Tibial artery (tissue), 4 donors: Measurements from ENCODE around the gene MPHOSPH9.

ENCODE experiments used
- DNase-seq, 2 donors: peaks; one replicate each; pipeline ENCODE4 v3.0.0-alpha.2; 2019
- H3K27ac ChIP-seq, 2 donors: fragments of 200-600 bp; sonication (generic) in 1 of 2; 1 replicate in 1 of 2; 2 replicates in 1 of 2; pipeline ENCODE4 v1.5.1; 2018 to 2019; ENCODE audit warnings: mild to moderate bottlenecking in 1 of 2
- H3K27me3 ChIP-seq, 2 donors: fragments of 200-600 bp; sonication (generic) in 1 of 2; one replicate each; pipeline versions ENCODE4 v1.5.1 to v1.6.0; 2016 to 2019
- H3K36me3 ChIP-seq, 3 donors: fragments of 200-600 bp; sonication (generic) in 2 of 3; one replicate each; pipeline ENCODE4 v1.5.1; 2016 to 2019; ENCODE audit warnings: mild to moderate bottlenecking in 2 of 3
- H3K4me1 ChIP-seq, 4 donors: fragments of 200-600 bp; sonication (generic) in 2 of 4; 1 replicate in 3 of 4; 2 replicates in 1 of 4; pipeline ENCODE4 v1.5.1; 2016 to 2019
- H3K4me3 ChIP-seq, 2 donors: fragments of 200-600 bp; sonication (generic) in 1 of 2; 1 replicate in 1 of 2; 2 replicates in 1 of 2; pipeline ENCODE4 v1.5.1; 2018 to 2019; ENCODE audit warnings: mild to moderate bottlenecking in 2 of 2
- H3K9me3 ChIP-seq, 3 donors: fragments of 200-600 bp; sonication (generic) in 1 of 3; one replicate each; pipeline ENCODE4 v1.5.1; 2016 to 2019
- CTCF ChIP-seq, 2 experiments: fragments of 200-600 bp in 1 of 2; fragments of 450-650 bp in 1 of 2; IDR thresholded peaks; one replicate each; pipeline ENCODE4 v1.5.1; 2017 to 2019; ENCODE audit warnings: antibody characterized with exemption in 2 of 2, mild to moderate bottlenecking in 1 of 2, moderate library complexity in 1 of 2
- intact Hi-C: fragments of 100-400 bp; cut with DNase I; formaldehyde crosslinking; loops from one replicate; pipeline ENCODE4 v1.15.0; 2023; ENCODE audit warnings: low total_unique reads

Gene MPHOSPH9

DNA sequence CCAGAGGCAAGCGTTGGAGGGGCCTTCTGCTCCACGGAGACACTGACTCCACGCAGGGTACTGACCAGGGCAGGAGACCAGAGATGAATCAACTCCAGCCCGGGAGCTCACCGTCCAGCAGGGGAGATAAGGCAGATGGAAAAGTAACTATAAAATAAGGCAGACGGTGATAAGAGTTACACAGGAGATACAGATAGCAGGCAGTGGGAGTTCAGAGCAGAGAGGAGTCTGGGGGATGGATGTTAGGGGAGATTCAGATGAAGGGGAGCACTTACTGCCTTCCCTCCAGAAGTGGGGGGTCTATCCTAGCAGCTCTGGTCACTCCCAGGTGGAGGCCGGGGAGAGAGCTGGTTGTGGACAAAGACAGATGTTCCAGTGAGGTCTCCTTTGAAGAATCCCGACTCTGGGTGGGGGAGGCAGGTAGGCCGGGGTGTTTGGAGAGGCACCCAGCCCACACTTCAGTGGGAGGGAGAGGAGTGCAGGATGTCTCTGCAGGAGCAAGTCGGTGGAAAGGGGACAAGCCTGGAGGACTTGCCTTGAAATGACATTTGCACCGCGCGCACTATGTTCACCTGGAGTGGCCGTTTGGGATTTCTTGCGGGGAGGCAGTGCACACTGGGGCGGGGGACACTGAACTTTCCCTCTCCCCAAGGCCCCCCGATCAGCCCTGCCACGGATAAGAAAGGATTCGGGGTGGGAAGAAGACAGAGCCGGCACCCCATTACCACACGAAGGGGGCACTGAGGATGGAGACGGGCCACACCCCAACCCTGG is 83.3 kb downstream of the MPHOSPH9 start:
- H3K4me1 ChIP-seq = peaks cover 0 to 19% (median 19%) of the 10 kb centered on the region in 4 donors

DNA sequence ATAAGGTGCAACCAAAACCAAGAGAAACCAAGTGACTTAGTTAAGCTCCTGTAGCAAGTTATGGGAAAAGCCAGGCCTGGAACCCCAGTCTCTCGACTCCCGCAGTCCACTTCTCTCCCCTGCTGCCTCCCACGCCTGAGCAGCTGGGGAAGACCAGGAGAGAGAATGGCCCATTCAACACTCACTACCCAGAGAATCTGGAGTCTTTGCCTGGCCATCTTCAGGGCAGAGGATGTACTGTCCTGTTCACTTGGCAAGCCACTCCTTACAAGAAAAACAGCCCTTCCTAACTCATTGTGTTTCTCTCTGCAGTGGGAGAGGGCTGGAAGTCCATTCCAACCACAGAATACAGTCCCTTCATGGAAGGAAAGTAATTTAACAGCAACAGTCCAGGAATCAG is 83.9 kb downstream of the MPHOSPH9 start:
- Histone ChIP-seq H3K9me3 (no peaks in the 10 kb centered on the region), H3K27me3 (no peaks in the 10 kb centered on the region), H3K27ac (peak overlapping the region; percentile 76 to 81), H3K4me3 (no peak overlapping the region), H3K4me1 (peaks cover 0 to 20% (median 19%) of the 10 kb centered on the region in 4 donors), H3K36me3 (no peaks in the 10 kb centered on the region)
- TF ChIP-seq CTCF (IDR thresholded peaks at IDR 0.05) = no peak
- intact Hi-C loops = loop anchor here (10.0 kb wide), 1 partner anchor 164 kb away; the partner anchor contains the start of gene ARL6IP4
- DNase-seq = no peak

More for the DNA sequence above, 83.3 kb downstream of the MPHOSPH9 start:
- H3K27ac ChIP-seq = peak overlapping the region; percentile 76 to 81
- intact Hi-C loops = loop anchor here (2.0 to 10.0 kb wide), 4 partner anchors 85 to 165 kb away; partner anchors contain the start of genes ARL6IP4, MPHOSPH9 and MTRFR
- H3K4me3 ChIP-seq = peak overlapping the region; percentile 65 to 85
- H3K9me3 ChIP-seq = no peaks in the 10 kb centered on the region
- DNase-seq = no peak
- H3K27me3 ChIP-seq = no peaks in the 10 kb centered on the region
- H3K36me3 ChIP-seq = no peaks in the 10 kb centered on the region
- no peak for TF ChIP-seq CTCF (IDR thresholded peaks at IDR 0.05)

GRCh38 chr12:123148655-123149054 is 84.3 kb downstream of the MPHOSPH9 start:
- peaks cover 0 to 24% (median 19%) of the 10 kb centered on the region in 4 donors for H3K4me1 ChIP-seq

GRCh38 chr12:123148223-123148622 is 84.7 kb downstream of the MPHOSPH9 start:
- intact Hi-C loops = loop anchor here (10.0 kb wide), 1 partner anchor 163 kb away; the partner anchor contains the start of gene ARL6IP4
- H3K36me3 ChIP-seq = no peaks in the 10 kb centered on the region
- no peaks in the 10 kb centered on the region for H3K27me3 ChIP-seq
- DNase-seq = no peak
- no peak overlapping the region for H3K27ac ChIP-seq
- no peak for TF ChIP-seq CTCF (IDR thresholded peaks at IDR 0.05)
- H3K9me3 ChIP-seq = no peaks in the 10 kb centered on the region
- H3K4me3 ChIP-seq = no peak overlapping the region
- peaks cover 0 to 28% (median 22%) of the 10 kb centered on the region in 4 donors for H3K4me1 ChIP-seq

More at GRCh38 chr12:123148655-123149054, 84.3 kb downstream of the MPHOSPH9 start:
- Histone ChIP-seq H3K27ac (no peak overlapping the region), H3K27me3 (no peaks in the 10 kb centered on the region), H3K36me3 (no peaks in the 10 kb centered on the region), H3K9me3 (no peaks in the 10 kb centered on the region), H3K4me3 (no peak overlapping the region)
- no peak for TF ChIP-seq CTCF (IDR thresholded peaks at IDR 0.05)
- intact Hi-C loops = loop anchor here (10.0 kb wide), 1 partner anchor 164 kb away; the partner anchor contains the start of gene ARL6IP4
- no peak for DNase-seq

GRCh38 chr12:123145211-123145610 is 87.7 kb downstream of the MPHOSPH9 start:
- DNase-seq = no peak
- intact Hi-C loops = loop anchor here (10.0 kb wide), 1 partner anchor 160 kb away; the partner anchor contains the start of gene ARL6IP4
- H3K4me3 ChIP-seq = no peak overlapping the region
- TF ChIP-seq CTCF (IDR thresholded peaks at IDR 0.05) = no peak
- H3K4me1 ChIP-seq = peaks cover 0 to 49% (median 38%) of the 10 kb centered on the region in 4 donors
- no peaks in the 10 kb centered on the region for H3K27me3 ChIP-seq
- H3K36me3 ChIP-seq = no peaks in the 10 kb centered on the region
- H3K27ac ChIP-seq = no peak overlapping the region
- no peaks in the 10 kb centered on the region for H3K9me3 ChIP-seq
